ENCODE results near the gene UMAD1. TPM values are rescaled to one million over a fixed set of nuclear protein-coding genes. Genes with fewer than 3 reads are reported as not detected.

Gene UMAD1
- total RNA-seq, 4 donors from 2014 or later: 1.3 to 32.9 (median 15.3) TPM

GRCh38 chr7:7620236-7620635 is 20.3 kb upstream of the UMAD1 start:
- intact Hi-C loops (cut with DNase I; ENCODE audit: low total_unique reads): no loop called here
- H3K4me1 ChIP-seq: no peaks in the 10 kb centered on the region

GRCh38 chr7:7620644-7621210 is 19.8 kb upstream of the UMAD1 start:
- TF ChIP-seq POLR2A (IDR thresholded peaks at IDR 0.05) (no peak), CTCF (IDR thresholded peaks at IDR 0.05) (no peak)
- Histone ChIP-seq H3K27ac (no peak overlapping the region), H3K4me1 (no peaks in the 10 kb centered on the region), H3K9me3 (no peaks in the 10 kb centered on the region), H3K36me3 (no peaks in the 10 kb centered on the region), H3K4me3 (no peak overlapping the region), H3K27me3 (no peaks in the 10 kb centered on the region)
- intact Hi-C loops (cut with DNase I; ENCODE audit: low total_unique reads): no loop called here
- no peak for DNase-seq

More at GRCh38 chr7:7620236-7620635, 20.3 kb upstream of the UMAD1 start:
- H3K4me3 ChIP-seq: no peak overlapping the region
- no peak overlapping the region for H3K27ac ChIP-seq
- DNase-seq: no peak
- H3K27me3 ChIP-seq: no peaks in the 10 kb centered on the region
- no peaks in the 10 kb centered on the region for H3K9me3 ChIP-seq
- TF ChIP-seq POLR2A (IDR thresholded peaks at IDR 0.05): no peak
- TF ChIP-seq CTCF (IDR thresholded peaks at IDR 0.05): no peak
- no peaks in the 10 kb centered on the region for H3K36me3 ChIP-seq

- TF ChIP-seq CTCF (IDR thresholded peaks at IDR 0.05): no peak
- TF ChIP-seq POLR2A (IDR thresholded peaks at IDR 0.05): no peak
- no peak overlapping the region for H3K4me3 ChIP-seq
- intact Hi-C loops (cut with DNase I; ENCODE audit: low total_unique reads): no loop called here
Measured at GRCh38 chr7:7628476-7628875, 12.1 kb upstream of the UMAD1 start.

GRCh38 chr7:7630626-7631329 is 9.8 kb upstream of the UMAD1 start:
- TF ChIP-seq POLR2A (IDR thresholded peaks at IDR 0.05): no peak
- no peak for TF ChIP-seq CTCF (IDR thresholded peaks at IDR 0.05)
- Histone ChIP-seq H3K36me3 (no peaks in the 10 kb centered on the region), H3K4me3 (no peak overlapping the region)

More at GRCh38 chr7:7628476-7628875, 12.1 kb upstream of the UMAD1 start:
- H3K9me3 ChIP-seq: no peaks in the 10 kb centered on the region
- no peak overlapping the region for H3K27ac ChIP-seq
- no peaks in the 10 kb centered on the region for H3K4me1 ChIP-seq
- H3K27me3 ChIP-seq: no peaks in the 10 kb centered on the region
- no peaks in the 10 kb centered on the region for H3K36me3 ChIP-seq
- no peak for DNase-seq

GRCh38 chr7:7639421-7639820 is 1.1 kb upstream of the UMAD1 start:
- no peaks in the 10 kb centered on the region for H3K36me3 ChIP-seq
- intact Hi-C loops (cut with DNase I; ENCODE audit: low total_unique reads): no loop called here
- no peaks in the 10 kb centered on the region for H3K4me1 ChIP-seq
- DNase-seq: no peak
- H3K27me3 ChIP-seq: no peaks in the 10 kb centered on the region
- H3K9me3 ChIP-seq: no peaks in the 10 kb centered on the region
- no peak for TF ChIP-seq POLR2A (IDR thresholded peaks at IDR 0.05)
- no peak for TF ChIP-seq CTCF (IDR thresholded peaks at IDR 0.05)
- H3K4me3 ChIP-seq: peak overlapping the region; percentile 63 to 87
- H3K27ac ChIP-seq: peak overlapping the region; percentile 88 to 89

More at GRCh38 chr7:7630626-7631329, 9.8 kb upstream of the UMAD1 start:
- no peak overlapping the region for H3K27ac ChIP-seq
- DNase-seq: no peak
- intact Hi-C loops (cut with DNase I; ENCODE audit: low total_unique reads): no loop called here
- H3K4me1 ChIP-seq: no peaks in the 10 kb centered on the region
- no peaks in the 10 kb centered on the region for H3K9me3 ChIP-seq
- H3K27me3 ChIP-seq: no peaks in the 10 kb centered on the region
